ENCODE measurements around the gene CDYL.

CDYL gene

DNA sequence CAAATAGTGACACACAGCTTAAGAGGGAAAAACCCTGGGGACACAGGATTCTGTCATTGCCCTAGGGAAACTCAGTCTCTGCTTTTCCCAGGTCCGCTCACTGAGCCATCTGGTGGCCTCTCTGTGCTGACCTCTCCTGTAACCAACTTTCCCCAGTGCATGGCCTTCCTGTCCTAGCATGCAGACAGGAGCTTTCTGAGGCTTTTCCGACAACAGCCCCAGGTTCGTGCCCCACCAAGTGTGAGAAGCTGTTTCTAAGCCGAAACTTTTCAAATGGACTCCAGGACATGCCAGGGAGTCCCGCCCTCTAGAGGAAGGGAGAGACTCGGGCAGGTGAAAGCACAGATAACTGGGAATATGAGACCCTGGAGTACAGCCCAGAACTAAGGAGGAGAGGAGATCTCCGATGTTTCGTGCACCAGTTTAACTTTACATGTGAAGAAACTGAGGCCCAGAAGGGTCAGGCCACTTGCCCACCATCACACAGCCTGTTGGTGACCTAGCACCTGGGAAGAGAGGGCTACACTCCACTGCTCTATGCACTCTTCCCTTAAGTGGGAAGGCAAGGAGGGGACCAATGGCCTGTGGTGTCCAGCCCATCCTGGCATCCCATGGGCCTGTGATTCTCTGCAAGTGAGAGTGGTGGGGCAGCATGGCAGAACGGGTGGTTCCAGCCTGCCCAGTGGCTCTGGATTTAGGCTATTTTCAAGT, 181.5 kb downstream of the CDYL start:
- peak; percentile 65 for ATAC-seq (ENCODE audit: low read depth)
- Histone ChIP-seq H3K4me1 (ENCODE audit: insufficient read depth, poor library complexity, severe bottlenecking) (no peaks in the 10 kb centered on the region), H3K27me3 (ENCODE audit: insufficient read depth, poor library complexity, severe bottlenecking) (no peaks in the 10 kb centered on the region), H3K4me3 (ENCODE audit: severe bottlenecking) (no peak overlapping the region), H3K36me3 (ENCODE audit: low read depth) (peaks cover 22% of the 10 kb centered on the region), H3K27ac (ENCODE audit: poor library complexity, severe bottlenecking) (no peak overlapping the region), H3K9me3 (ENCODE audit: severe bottlenecking) (no peaks in the 10 kb centered on the region)
- DNase-seq (ENCODE audit: low spot score): no peak
- TF ChIP-seq, protein P1, sequence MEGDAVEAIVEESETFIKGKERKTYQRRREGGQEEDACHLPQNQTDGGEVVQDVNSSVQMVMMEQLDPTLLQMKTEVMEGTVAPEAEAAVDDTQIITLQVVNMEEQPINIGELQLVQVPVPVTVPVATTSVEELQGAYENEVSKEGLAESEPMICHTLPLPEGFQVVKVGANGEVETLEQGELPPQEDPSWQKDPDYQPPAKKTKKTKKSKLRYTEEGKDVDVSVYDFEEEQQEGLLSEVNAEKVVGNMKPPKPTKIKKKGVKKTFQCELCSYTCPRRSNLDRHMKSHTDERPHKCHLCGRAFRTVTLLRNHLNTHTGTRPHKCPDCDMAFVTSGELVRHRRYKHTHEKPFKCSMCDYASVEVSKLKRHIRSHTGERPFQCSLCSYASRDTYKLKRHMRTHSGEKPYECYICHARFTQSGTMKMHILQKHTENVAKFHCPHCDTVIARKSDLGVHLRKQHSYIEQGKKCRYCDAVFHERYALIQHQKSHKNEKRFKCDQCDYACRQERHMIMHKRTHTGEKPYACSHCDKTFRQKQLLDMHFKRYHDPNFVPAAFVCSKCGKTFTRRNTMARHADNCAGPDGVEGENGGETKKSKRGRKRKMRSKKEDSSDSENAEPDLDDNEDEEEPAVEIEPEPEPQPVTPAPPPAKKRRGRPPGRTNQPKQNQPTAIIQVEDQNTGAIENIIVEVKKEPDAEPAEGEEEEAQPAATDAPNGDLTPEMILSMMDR (IDR thresholded peaks at IDR 0.05; ENCODE audit: poor library complexity, severe bottlenecking): peak; percentile 34

DNA sequence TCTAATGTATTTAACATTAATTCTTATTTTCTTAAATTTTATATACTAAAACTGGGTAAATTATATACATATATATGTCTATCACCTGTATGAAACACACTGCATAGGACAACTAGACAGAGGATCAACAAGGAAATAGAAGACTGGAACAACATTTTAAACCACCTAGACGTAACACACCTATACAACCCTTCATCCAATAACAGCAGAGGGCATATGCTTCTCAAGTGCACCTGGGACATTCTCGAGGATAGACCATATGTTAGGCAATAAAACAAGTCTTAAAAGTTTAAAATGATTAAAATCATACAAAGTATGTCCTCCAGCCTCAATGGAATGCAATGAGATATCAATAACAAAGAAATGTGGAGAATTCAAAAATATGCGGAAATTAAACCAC, 182.4 kb downstream of the CDYL start:
- H3K9me3 ChIP-seq (ENCODE audit: severe bottlenecking): no peaks in the 10 kb centered on the region
- H3K36me3 ChIP-seq (ENCODE audit: low read depth): peaks cover 15% of the 10 kb centered on the region
- no peaks in the 10 kb centered on the region for H3K4me1 ChIP-seq (ENCODE audit: insufficient read depth, poor library complexity, severe bottlenecking)
- H3K27ac ChIP-seq (ENCODE audit: poor library complexity, severe bottlenecking): no peak overlapping the region
- H3K27me3 ChIP-seq (ENCODE audit: insufficient read depth, poor library complexity, severe bottlenecking): no peaks in the 10 kb centered on the region
- TF ChIP-seq, protein P1 (IDR thresholded peaks at IDR 0.05; ENCODE audit: poor library complexity, severe bottlenecking): no peak
- no peak for DNase-seq (ENCODE audit: low spot score)
- H3K4me3 ChIP-seq (ENCODE audit: severe bottlenecking): no peak overlapping the region
- no peak for ATAC-seq (ENCODE audit: low read depth)

DNA sequence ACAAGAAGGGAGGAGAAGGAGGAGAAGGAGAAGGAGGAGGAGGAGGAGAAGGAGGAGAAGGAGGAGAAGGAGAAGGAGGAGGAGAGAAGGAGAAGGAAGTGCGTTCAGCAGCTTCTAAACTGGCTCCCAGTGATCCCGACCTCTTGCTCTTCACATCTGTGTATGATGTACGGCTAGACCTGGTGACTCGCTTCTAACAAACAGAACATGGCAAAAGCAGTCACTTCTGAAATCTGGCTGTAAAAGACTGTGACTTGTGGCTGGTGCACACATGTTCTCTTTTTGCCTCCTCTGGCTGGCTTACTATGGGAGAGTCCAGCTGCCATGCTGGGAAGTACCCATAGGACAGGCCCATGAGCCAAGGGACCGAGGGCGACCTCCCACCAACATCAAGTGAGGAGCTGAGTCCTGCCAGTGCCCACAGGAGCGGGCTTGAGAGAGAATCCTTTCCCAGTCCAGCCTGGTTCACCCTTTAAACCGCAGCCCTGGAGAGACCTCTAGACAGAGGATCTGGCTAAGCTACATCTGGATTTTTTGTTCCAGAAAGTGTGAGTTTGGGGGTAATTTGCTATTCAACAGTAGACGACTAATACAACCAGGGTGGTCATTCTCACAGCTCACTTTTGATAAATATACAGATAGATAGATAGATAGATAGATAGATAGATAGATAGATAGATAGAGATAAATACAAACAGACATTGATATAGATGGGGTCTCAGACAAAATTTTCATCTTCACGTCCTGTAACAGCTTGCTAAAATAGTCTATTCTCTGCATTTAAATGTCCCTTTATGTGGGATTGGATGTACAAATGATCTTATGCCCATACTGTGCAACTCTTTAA, 185.3 kb downstream of the CDYL start:
- TF ChIP-seq, protein P1 (IDR thresholded peaks at IDR 0.05; ENCODE audit: poor library complexity, severe bottlenecking): no peak
- Histone ChIP-seq H3K9me3 (ENCODE audit: severe bottlenecking) (no peaks in the 10 kb centered on the region), H3K4me1 (ENCODE audit: insufficient read depth, poor library complexity, severe bottlenecking) (no peaks in the 10 kb centered on the region), H3K4me3 (ENCODE audit: severe bottlenecking) (no peak overlapping the region), H3K27me3 (ENCODE audit: insufficient read depth, poor library complexity, severe bottlenecking) (no peaks in the 10 kb centered on the region), H3K27ac (ENCODE audit: poor library complexity, severe bottlenecking) (no peak overlapping the region), H3K36me3 (ENCODE audit: low read depth) (no peaks in the 10 kb centered on the region)
- ATAC-seq (ENCODE audit: low read depth) (no peak), DNase-seq (ENCODE audit: low spot score) (no peak)

DNA sequence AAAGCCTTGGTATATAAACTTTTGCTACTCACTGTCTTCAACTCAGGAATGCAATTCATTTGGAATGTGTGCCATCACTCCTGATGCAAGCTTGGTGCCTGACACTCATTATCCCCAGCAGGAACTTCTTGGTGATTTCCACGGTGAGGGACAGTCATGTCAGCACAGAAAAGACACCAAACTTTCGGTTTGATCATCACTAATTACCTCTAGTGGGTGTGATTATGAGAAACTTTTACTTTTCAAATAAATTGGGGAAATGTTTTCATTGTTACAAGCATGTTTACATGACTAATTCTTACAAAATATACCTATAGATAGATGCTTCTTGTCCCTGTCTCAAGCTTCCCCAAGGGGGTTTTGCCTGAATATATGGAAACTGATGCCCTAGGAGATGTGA, 186.7 kb downstream of the CDYL start:
- no peaks in the 10 kb centered on the region for H3K4me1 ChIP-seq (ENCODE audit: insufficient read depth, poor library complexity, severe bottlenecking)
- H3K4me3 ChIP-seq (ENCODE audit: severe bottlenecking): no peak overlapping the region
- H3K27ac ChIP-seq (ENCODE audit: poor library complexity, severe bottlenecking): no peak overlapping the region
- no peak for DNase-seq (ENCODE audit: low spot score)
- H3K9me3 ChIP-seq (ENCODE audit: severe bottlenecking): no peaks in the 10 kb centered on the region
- TF ChIP-seq, protein P1 (IDR thresholded peaks at IDR 0.05; ENCODE audit: poor library complexity, severe bottlenecking): no peak
- H3K27me3 ChIP-seq (ENCODE audit: insufficient read depth, poor library complexity, severe bottlenecking): no peaks in the 10 kb centered on the region
- no peak for ATAC-seq (ENCODE audit: low read depth)
- H3K36me3 ChIP-seq (ENCODE audit: low read depth): no peaks in the 10 kb centered on the region
